Caco-2 (cell line): ENCODE results near the gene RGS18. TPM values are rescaled to one million over a fixed set of nuclear protein-coding genes. Genes with fewer than 3 reads are reported as not detected.

ENCODE experiments used
- BruUV-seq: library from RNA; stranded (reverse); fragments of 400-500 nt; replicated peaks from 2 replicates; lab custom pipeline; 2021; lab: Mats Ljungman, UMichigan
- CTCF ChIA-PET: fragments of 300-600 bp; sonication (Branson Sonifier 250); formaldehyde crosslinking; loops from one replicate; lab custom pipeline; 2022; ENCODE audit warnings: antibody characterized with exemption; lab: Charles Lee
- POLR2A ChIA-PET: fragments of 300-600 bp; sonication (Branson Sonifier 250); formaldehyde crosslinking; loops from one replicate; lab custom pipeline; 2022; ENCODE audit warnings: antibody characterized with exemption; lab: Charles Lee
- DNase-seq, 2 experiments: peaks; one replicate each; pipeline versions ENCODE4 v3.0.0 to v3.0.0-alpha.2; 2020 to 2022
- H3K27me3 ChIP-seq: replicated peaks from 2 replicates; pipeline ENCODE4 v1.6.0; 2011; ENCODE audit warnings: low read length; ENCODE audit not compliant: control insufficient read depth, insufficient read depth
- H3K36me3 ChIP-seq: 2 replicates; pipeline ENCODE4 v1.5.1; 2011; ENCODE audit warnings: low read length; ENCODE audit not compliant: control insufficient read depth, insufficient read depth
- H3K4me1 ChIP-seq: fragments of 250-450 bp; sonication (Bioruptor Pico); 2 replicates; pipeline ENCODE4 v1.5.1; 2020; ENCODE audit warnings: mild to moderate bottlenecking
- H3K4me3 ChIP-seq: 2 replicates; pipeline ENCODE4 v1.5.1; 2011; ENCODE audit warnings: low read depth, mild to moderate bottlenecking, control low read depth, low read length
- H3K9me3 ChIP-seq: fragments of 250-450 bp; sonication (Bioruptor Pico); 2 replicates; pipeline ENCODE4 v1.5.1; 2020; ENCODE audit warnings: mild to moderate bottlenecking, moderate library complexity
- H3K27ac Mint-ChIP-seq: one replicate; pipeline ENCODE4 v1.8.0; 2022; ENCODE audit warnings: mixed read lengths; ENCODE audit not compliant: unreplicated experiment
- H3K27me3 Mint-ChIP-seq: one replicate; pipeline ENCODE4 v1.8.0; 2022; ENCODE audit warnings: mixed read lengths; ENCODE audit not compliant: insufficient read depth, unreplicated experiment
- H3K36me3 Mint-ChIP-seq: one replicate; pipeline ENCODE4 v1.8.0; 2022; ENCODE audit warnings: mild to moderate bottlenecking, mixed read lengths; ENCODE audit not compliant: insufficient read depth, unreplicated experiment
- H3K4me1 Mint-ChIP-seq: one replicate; pipeline ENCODE4 v1.8.0; 2022; ENCODE audit warnings: low read depth, mixed read lengths; ENCODE audit not compliant: unreplicated experiment
- H3K4me3 Mint-ChIP-seq: one replicate; pipeline ENCODE4 v1.8.0; 2022; ENCODE audit warnings: mild to moderate bottlenecking, moderate library complexity, mixed read lengths; ENCODE audit not compliant: unreplicated experiment
- H3K9me3 Mint-ChIP-seq: one replicate; pipeline ENCODE4 v1.8.0; 2022; ENCODE audit warnings: mixed read lengths; ENCODE audit not compliant: unreplicated experiment
- CTCF ChIP-seq, 2 experiments: fragments of 200-600 bp in 1 of 2; IDR thresholded peaks; 1 replicate in 1 of 2; 2 replicates in 1 of 2; pipeline versions ENCODE4 v1.5.1 to v1.8.0; 2011 to 2022; ENCODE audit warnings: antibody characterized with exemption in 1 of 2, control low read depth in 1 of 2, inconsistent platforms in 1 of 2, low read depth in 1 of 2, low read length in 1 of 2, mild to moderate bottlenecking in 1 of 2, moderate library complexity in 1 of 2; ENCODE audit not compliant: insufficient read depth in 1 of 2, severe bottlenecking in 1 of 2, unreplicated experiment in 1 of 2
- intact Hi-C: fragments of 100-400 bp; cut with micrococcal nuclease; formaldehyde crosslinking; loops from one replicate; pipeline ENCODE4 v1.10.0; 2022; ENCODE audit not compliant: unreplicated experiment
- total RNA-seq: library from RNA; stranded (reverse); gene quantifications from 2 replicates; pipeline ENCODE4 v1.2.3, GENCODE V29; 2022

RGS18 gene
- total RNA-seq, 1 experiment from 2014 or later, result not detected

- BruUV-seq, result no TSS peak
- Histone ChIP-seq H3K36me3 (no peaks in the 10 kb centered on the region), H3K4me1 (no peaks in the 10 kb centered on the region), H3K4me3 (no peak overlapping the region), H3K9me3 (no peaks in the 10 kb centered on the region), H3K27me3 (no peaks in the 10 kb centered on the region)
- ChIA-PET CTCF (no interaction called here), POLR2A (no interaction called here)
- Mint-ChIP-seq H3K9me3 (no peaks in the 10 kb centered on the region), H3K27me3 (no peaks in the 10 kb centered on the region), H3K4me1 (no peaks in the 10 kb centered on the region), H3K27ac (no peak overlapping the region), H3K4me3 (no peak overlapping the region), H3K36me3 (no peaks in the 10 kb centered on the region)
- TF ChIP-seq CTCF (IDR thresholded peaks at IDR 0.05; ENCODE audit: insufficient read depth in 1 of 2, low read depth in 1 of 2, low read length in 1 of 2, severe bottlenecking in 1 of 2, unreplicated experiment in 1 of 2), result no peak
- intact Hi-C loops, result no loop called here
- no peak for DNase-seq
Measured at GRCh38 chr1:192224396-192224795, 66.1 kb downstream of the RGS18 start.

GRCh38 chr1:192224846-192225245 lies 66.6 kb downstream of the RGS18 start:
- H3K36me3 ChIP-seq, result no peaks in the 10 kb centered on the region

GRCh38 chr1:192225266-192225665 lies 67.0 kb downstream of the RGS18 start:
- Histone ChIP-seq H3K27me3 (no peaks in the 10 kb centered on the region), H3K9me3 (no peaks in the 10 kb centered on the region), H3K4me1 (no peaks in the 10 kb centered on the region), H3K4me3 (no peak overlapping the region), H3K36me3 (no peaks in the 10 kb centered on the region)
- no peaks in the 10 kb centered on the region for H3K9me3 Mint-ChIP-seq
- CTCF ChIA-PET, result no interaction called here
- BruUV-seq, result no TSS peak
- H3K4me3 Mint-ChIP-seq, result no peak overlapping the region
- H3K4me1 Mint-ChIP-seq, result no peaks in the 10 kb centered on the region
- intact Hi-C loops, result no loop called here
- H3K36me3 Mint-ChIP-seq, result no peaks in the 10 kb centered on the region
- DNase-seq, result no peak
- H3K27ac Mint-ChIP-seq, result no peak overlapping the region
- TF ChIP-seq CTCF (IDR thresholded peaks at IDR 0.05; ENCODE audit: insufficient read depth in 1 of 2, low read depth in 1 of 2, low read length in 1 of 2, severe bottlenecking in 1 of 2, unreplicated experiment in 1 of 2), result no peak
- no peaks in the 10 kb centered on the region for H3K27me3 Mint-ChIP-seq
- POLR2A ChIA-PET, result no interaction called here

More at GRCh38 chr1:192224846-192225245, 66.6 kb downstream of the RGS18 start:
- Mint-ChIP-seq H3K27me3 (no peaks in the 10 kb centered on the region), H3K27ac (no peak overlapping the region), H3K4me3 (no peak overlapping the region), H3K4me1 (no peaks in the 10 kb centered on the region), H3K36me3 (no peaks in the 10 kb centered on the region), H3K9me3 (no peaks in the 10 kb centered on the region)
- intact Hi-C loops, result no loop called here
- Histone ChIP-seq H3K4me1 (no peaks in the 10 kb centered on the region), H3K27me3 (no peaks in the 10 kb centered on the region), H3K9me3 (no peaks in the 10 kb centered on the region), H3K4me3 (no peak overlapping the region)
- no peak for TF ChIP-seq CTCF (IDR thresholded peaks at IDR 0.05; ENCODE audit: insufficient read depth in 1 of 2, low read depth in 1 of 2, low read length in 1 of 2, severe bottlenecking in 1 of 2, unreplicated experiment in 1 of 2)
- ChIA-PET CTCF (no interaction called here), POLR2A (no interaction called here)
- no TSS peak for BruUV-seq
- no peak for DNase-seq
